Vagina (tissue), 2 donors: ENCODE results near the gene GPR55. TPM values are rescaled to one million over a fixed set of nuclear protein-coding genes. Genes with fewer than 3 reads are reported as not detected.

Experiments
- DNase-seq, 2 donors: peaks; one replicate each; pipeline ENCODE4 v3.0.0-alpha.2; 2017; ENCODE audit errors: extremely low spot score in 2 of 2
- H3K27ac ChIP-seq: fragments of 200-600 bp; sonication (generic); one replicate; pipeline ENCODE4 v1.5.1; 2019
- H3K27me3 ChIP-seq: fragments of 200-600 bp; sonication (generic); one replicate; pipeline ENCODE4 v1.5.1; 2019
- H3K36me3 ChIP-seq, 2 donors: fragments of 200-600 bp; sonication (generic); one replicate each; pipeline ENCODE4 v1.5.1; 2017 to 2019
- H3K4me1 ChIP-seq: fragments of 200-600 bp; sonication (generic); one replicate; pipeline ENCODE4 v1.5.1; 2019
- H3K4me3 ChIP-seq, 2 donors: fragments of 200-600 bp; sonication (generic); 1 replicate in 1 of 2; 2 replicates in 1 of 2; pipeline ENCODE4 v1.5.1; 2016 to 2019
- H3K9me3 ChIP-seq: fragments of 200-600 bp; sonication (generic); one replicate; pipeline ENCODE4 v1.5.1; 2019
- POLR2A ChIP-seq, 2 donors: fragments of 450-650 bp; IDR thresholded peaks; one replicate each; pipeline ENCODE4 v1.6.1; 2017; ENCODE audit warnings: antibody characterized with exemption in 2 of 2, mild to moderate bottlenecking in 2 of 2, moderate library complexity in 2 of 2
- POLR2AphosphoS5 ChIP-seq, 2 donors: sonication (generic); formaldehyde crosslinking; IDR thresholded peaks; one replicate each; pipeline ENCODE4 v1.9.0; 2017; ENCODE audit warnings: antibody characterized with exemption in 2 of 2, mild to moderate bottlenecking in 2 of 2, low read depth in 1 of 2; ENCODE audit not compliant: insufficient read depth in 1 of 2
- intact Hi-C: fragments of 100-400 bp; cut with DNase I; formaldehyde crosslinking; loops from one replicate; pipeline ENCODE4 v1.15.1; 2023
- total RNA-seq: library from RNA; depleted of rRNA; stranded (reverse); fragments of >200 nt; gene quantifications from one replicate; pipeline ENCODE4 v1.2.3, GENCODE V29; 2016
- TF ChIP-seq, protein P1 (sequence below), 3 experiments: fragments of 450-650 bp in 2 of 3; fragments of 200-600 bp in 1 of 3; sonication (generic) in 1 of 3; IDR thresholded peaks; one replicate each; pipeline ENCODE4 v1.5.1; 2017 to 2019; ENCODE audit warnings: antibody characterized with exemption in 3 of 3, mild to moderate bottlenecking in 2 of 3, moderate library complexity in 2 of 3

The GPR55 gene
- total RNA-seq, 1 donor from 2014 or later, result 2.7 TPM

DNA sequence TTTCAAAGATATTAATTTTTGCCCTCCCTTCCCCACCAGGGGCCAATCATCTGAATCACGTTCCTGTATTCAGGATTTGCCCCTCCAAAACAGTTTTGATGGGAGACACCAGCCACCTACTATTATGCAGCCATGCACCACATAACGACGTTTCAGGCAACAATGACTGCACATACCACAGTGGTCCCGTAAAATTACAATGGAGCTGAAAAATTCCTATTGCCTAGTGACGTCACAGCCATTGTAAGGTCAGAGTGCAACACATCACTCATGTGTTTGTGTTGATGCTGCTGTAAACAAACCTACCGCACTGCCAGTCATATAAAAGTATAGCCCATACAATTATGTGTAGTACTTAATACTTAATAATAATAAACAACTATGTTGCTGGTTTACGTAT lies 37.7 kb downstream of the GPR55 start:
- H3K36me3 ChIP-seq, result no peaks in the 10 kb centered on the region
- H3K4me3 ChIP-seq, result no peak overlapping the region
- no peaks in the 10 kb centered on the region for H3K9me3 ChIP-seq
- DNase-seq, result no peak
- TF ChIP-seq POLR2AphosphoS5 (IDR thresholded peaks at IDR 0.05; ENCODE audit: insufficient read depth in 1 of 2, low read depth in 1 of 2) (no peak), POLR2A (IDR thresholded peaks at IDR 0.05) (no peak)
- TF ChIP-seq, protein P1, sequence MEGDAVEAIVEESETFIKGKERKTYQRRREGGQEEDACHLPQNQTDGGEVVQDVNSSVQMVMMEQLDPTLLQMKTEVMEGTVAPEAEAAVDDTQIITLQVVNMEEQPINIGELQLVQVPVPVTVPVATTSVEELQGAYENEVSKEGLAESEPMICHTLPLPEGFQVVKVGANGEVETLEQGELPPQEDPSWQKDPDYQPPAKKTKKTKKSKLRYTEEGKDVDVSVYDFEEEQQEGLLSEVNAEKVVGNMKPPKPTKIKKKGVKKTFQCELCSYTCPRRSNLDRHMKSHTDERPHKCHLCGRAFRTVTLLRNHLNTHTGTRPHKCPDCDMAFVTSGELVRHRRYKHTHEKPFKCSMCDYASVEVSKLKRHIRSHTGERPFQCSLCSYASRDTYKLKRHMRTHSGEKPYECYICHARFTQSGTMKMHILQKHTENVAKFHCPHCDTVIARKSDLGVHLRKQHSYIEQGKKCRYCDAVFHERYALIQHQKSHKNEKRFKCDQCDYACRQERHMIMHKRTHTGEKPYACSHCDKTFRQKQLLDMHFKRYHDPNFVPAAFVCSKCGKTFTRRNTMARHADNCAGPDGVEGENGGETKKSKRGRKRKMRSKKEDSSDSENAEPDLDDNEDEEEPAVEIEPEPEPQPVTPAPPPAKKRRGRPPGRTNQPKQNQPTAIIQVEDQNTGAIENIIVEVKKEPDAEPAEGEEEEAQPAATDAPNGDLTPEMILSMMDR (IDR thresholded peaks at IDR 0.05), result no peak
- no peaks in the 10 kb centered on the region for H3K4me1 ChIP-seq
- no peaks in the 10 kb centered on the region for H3K27me3 ChIP-seq
- intact Hi-C loops, result no loop called here
- H3K27ac ChIP-seq, result no peak overlapping the region

DNA sequence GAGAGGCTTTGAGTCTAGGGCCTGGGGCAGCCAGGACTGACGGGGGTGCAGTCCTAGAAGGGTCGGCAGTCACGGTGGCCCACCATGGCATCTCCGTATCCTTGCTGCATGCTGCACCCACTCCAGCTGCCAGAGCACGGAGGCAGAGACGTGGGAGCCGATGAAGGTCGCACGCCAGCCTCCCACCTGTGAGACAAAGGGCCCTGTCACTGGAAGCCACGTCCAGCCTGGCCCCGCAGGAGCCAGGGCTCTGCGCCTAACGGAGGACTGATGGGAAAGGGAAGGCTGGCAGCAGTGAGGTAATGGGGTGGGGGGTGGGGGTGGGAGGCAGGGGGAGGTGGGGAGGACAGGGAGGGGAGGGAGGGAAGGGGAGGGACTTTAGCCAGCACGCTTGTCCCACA lies 38.4 kb downstream of the GPR55 start:
- H3K9me3 ChIP-seq, result no peaks in the 10 kb centered on the region
- TF ChIP-seq POLR2A (IDR thresholded peaks at IDR 0.05) (no peak), POLR2AphosphoS5 (IDR thresholded peaks at IDR 0.05; ENCODE audit: insufficient read depth in 1 of 2, low read depth in 1 of 2) (no peak)
- TF ChIP-seq, protein P1 (IDR thresholded peaks at IDR 0.05), result no peak
- H3K36me3 ChIP-seq, result no peaks in the 10 kb centered on the region
- intact Hi-C loops, result no loop called here
- no peak overlapping the region for H3K4me3 ChIP-seq
- H3K4me1 ChIP-seq, result no peaks in the 10 kb centered on the region
- H3K27me3 ChIP-seq, result no peaks in the 10 kb centered on the region
- DNase-seq, result no peak
- H3K27ac ChIP-seq, result no peak overlapping the region

DNA sequence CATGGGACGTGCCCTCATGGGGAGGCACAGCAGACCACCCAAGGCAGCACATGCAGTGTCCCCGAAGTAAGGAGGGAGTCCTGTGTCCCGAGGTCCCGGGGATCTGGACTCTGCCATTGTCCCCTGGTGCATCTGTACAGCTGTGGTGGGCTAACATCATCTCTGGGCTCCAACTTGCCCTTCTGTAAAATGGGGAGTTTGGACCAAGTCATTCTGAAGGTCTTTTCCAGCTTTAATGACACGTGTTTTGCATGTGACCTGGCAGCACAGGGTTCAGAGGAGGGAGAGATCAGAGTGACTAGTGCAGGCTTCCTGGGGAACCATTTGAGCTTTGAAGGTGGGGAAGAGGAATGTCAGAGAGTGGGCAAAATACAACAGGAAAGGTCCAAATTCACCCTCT lies 38.8 kb downstream of the GPR55 start:
- Histone ChIP-seq H3K36me3 (no peaks in the 10 kb centered on the region), H3K27me3 (no peaks in the 10 kb centered on the region), H3K27ac (no peak overlapping the region), H3K4me1 (no peaks in the 10 kb centered on the region), H3K9me3 (no peaks in the 10 kb centered on the region), H3K4me3 (no peak overlapping the region)
- intact Hi-C loops, result no loop called here
- TF ChIP-seq POLR2AphosphoS5 (IDR thresholded peaks at IDR 0.05; ENCODE audit: insufficient read depth in 1 of 2, low read depth in 1 of 2) (no peak), POLR2A (IDR thresholded peaks at IDR 0.05) (no peak)
- TF ChIP-seq, protein P1 (IDR thresholded peaks at IDR 0.05), result no peak
- DNase-seq, result no peak

DNA sequence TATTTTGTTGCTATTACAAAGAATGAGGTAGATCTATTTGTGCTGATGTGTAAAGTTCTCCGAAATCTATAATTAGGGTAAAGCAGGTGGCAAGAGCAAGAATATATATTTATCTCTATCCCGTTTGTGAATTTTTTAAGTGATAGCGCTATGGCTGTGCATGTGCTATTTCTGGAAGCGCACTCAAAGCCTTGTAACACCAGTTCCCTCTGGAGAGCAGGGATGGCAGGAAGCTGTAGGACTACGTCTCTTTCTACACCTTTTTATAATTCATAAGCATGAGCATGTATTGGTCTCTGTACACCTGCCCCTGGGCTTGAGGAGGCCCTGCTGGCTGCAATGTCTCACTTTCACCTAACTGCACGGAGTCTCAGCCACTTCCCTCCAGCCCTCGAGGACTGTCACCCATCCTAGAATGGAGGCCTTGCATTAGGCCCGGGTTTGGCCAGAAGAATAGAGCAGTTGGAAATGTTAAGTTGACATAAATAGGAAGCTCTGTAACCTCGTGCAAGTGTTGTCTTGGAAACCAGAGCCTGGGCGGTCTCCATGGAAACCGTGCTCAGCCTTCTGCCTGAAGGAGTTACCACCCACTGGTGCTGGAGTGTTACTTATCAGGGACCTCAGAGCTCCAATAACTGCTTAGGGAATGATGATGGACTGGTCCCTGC lies 39.4 kb downstream of the GPR55 start:
- TF ChIP-seq, protein P1 (IDR thresholded peaks at IDR 0.05), result no peak
- no peak for TF ChIP-seq POLR2A (IDR thresholded peaks at IDR 0.05)
- TF ChIP-seq POLR2AphosphoS5 (IDR thresholded peaks at IDR 0.05; ENCODE audit: insufficient read depth in 1 of 2, low read depth in 1 of 2), result no peak
- Histone ChIP-seq H3K4me3 (no peak overlapping the region), H3K36me3 (no peaks in the 10 kb centered on the region), H3K9me3 (no peaks in the 10 kb centered on the region), H3K27me3 (no peaks in the 10 kb centered on the region), H3K27ac (no peak overlapping the region), H3K4me1 (no peaks in the 10 kb centered on the region)
- intact Hi-C loops, result no loop called here
- no peak for DNase-seq

DNA sequence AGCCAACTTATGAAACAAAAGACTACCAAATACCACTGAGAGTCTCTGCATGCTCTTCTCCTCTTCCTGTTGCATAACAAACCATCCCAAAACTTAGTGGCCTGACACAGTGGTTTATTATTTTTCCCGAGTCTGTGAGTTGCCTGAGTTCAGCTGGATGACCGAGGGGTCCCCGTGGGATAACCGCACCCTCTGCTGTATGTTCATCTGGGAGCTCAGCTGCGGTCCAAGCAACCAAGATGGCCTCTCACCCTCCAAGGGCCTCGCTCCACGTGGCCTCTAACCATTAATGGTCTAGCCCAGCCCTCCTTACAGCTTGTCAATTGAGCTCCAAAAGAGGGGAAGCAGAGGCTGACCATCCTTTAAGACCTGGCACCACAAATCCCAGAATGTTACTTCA lies 43.2 kb downstream of the GPR55 start:
- Histone ChIP-seq H3K36me3 (peaks cover 0 to 12% of the 10 kb centered on the region in 2 donors), H3K27ac (no peak overlapping the region), H3K4me3 (no peak overlapping the region), H3K27me3 (no peaks in the 10 kb centered on the region), H3K9me3 (no peaks in the 10 kb centered on the region), H3K4me1 (no peaks in the 10 kb centered on the region)
- TF ChIP-seq, protein P1 (IDR thresholded peaks at IDR 0.05), result no peak
- TF ChIP-seq POLR2A (IDR thresholded peaks at IDR 0.05), result no peak
- TF ChIP-seq POLR2AphosphoS5 (IDR thresholded peaks at IDR 0.05; ENCODE audit: insufficient read depth in 1 of 2, low read depth in 1 of 2), result no peak
- intact Hi-C loops, result no loop called here
- DNase-seq, result no peak
